Endothelial cell of umbilical vein (primary cell): Measurements from ENCODE around the gene FRMD5. TPM values are rescaled to one million over a fixed set of nuclear protein-coding genes. Genes with fewer than 3 reads are reported as not detected.

Experiments
- BruUV-seq: library from RNA; stranded (reverse); fragments of 400-500 nt; replicated peaks from 2 replicates; lab custom pipeline; 2021; lab: Mats Ljungman, UMichigan
- CTCF ChIA-PET: fragments of 300-600, 350-600 bp; sonication (Branson Sonifier 250); formaldehyde crosslinking; loops from one replicate; lab custom pipeline; 2021; ENCODE audit warnings: antibody characterized with exemption, inconsistent platforms; lab: Charles Lee
- POLR2A ChIA-PET: fragments of 300-600, 350-600 bp; sonication (Branson Sonifier 250); formaldehyde crosslinking; loops from one replicate; lab custom pipeline; 2021; ENCODE audit warnings: antibody characterized with exemption, inconsistent platforms; lab: Charles Lee
- DNase-seq: peaks from one replicate; pipeline ENCODE4 v3.0.0-alpha.2; 2011; ENCODE audit warnings: low read depth, low spot score
- FAIRE-seq: peaks from 2 replicates; lab custom pipeline; 2011; peaks lifted over from hg19 to GRCh38; lab: Jason Lieb, UNC
- H2AFZ ChIP-seq: 2 replicates; pipeline ENCODE4 v1.6.0; 2012; ENCODE audit warnings: low read depth, low read length, control low read depth, inconsistent platforms
- H3K27ac ChIP-seq: 2 replicates; pipeline ENCODE4 v1.5.1; 2011; ENCODE audit warnings: low read depth, mild to moderate bottlenecking, control low read depth, low read length, moderate library complexity; ENCODE audit not compliant: insufficient read depth
- H3K27me3 ChIP-seq, 2 experiments: 2 replicates each; pipeline versions ENCODE4 v1.6.0 to v1.6.1; 2011; ENCODE audit warnings: low read length in 2 of 2, mixed read lengths in 1 of 2; ENCODE audit not compliant: control insufficient read depth in 2 of 2, insufficient read depth in 2 of 2
- H3K36me3 ChIP-seq, 2 experiments: 2 replicates in 1 of 2; 3 replicates in 1 of 2; pipeline ENCODE4 v1.5.1; 2011; ENCODE audit warnings: low read length in 2 of 2, mild to moderate bottlenecking in 1 of 2, moderate library complexity in 1 of 2; ENCODE audit not compliant: control insufficient read depth in 2 of 2, insufficient read depth in 2 of 2; ENCODE audit errors: extremely low read depth in 1 of 2
- H3K4me1 ChIP-seq: 3 replicates; pipeline ENCODE4 v1.5.1; 2011; ENCODE audit warnings: mild to moderate bottlenecking, low read length; ENCODE audit not compliant: control insufficient read depth, insufficient read depth; ENCODE audit errors: extremely low read depth
- H3K4me2 ChIP-seq: 2 replicates; pipeline ENCODE4 v1.6.1; 2011; ENCODE audit warnings: low read length, control low read depth, mixed read lengths; ENCODE audit not compliant: insufficient read depth
- H3K4me3 ChIP-seq, 3 experiments: fragments of 200-600 bp in 1 of 3; sonication (generic), shearing (Covaris generic) in 1 of 3; replicated peaks in 1 of 3; 2 replicates each; pipeline ENCODE4 v1.5.1; 2011 to 2016; ENCODE audit warnings: control low read depth in 3 of 3, low read length in 3 of 3, mild to moderate bottlenecking in 2 of 3, inconsistent platforms in 1 of 3, low read depth in 1 of 3, moderate library complexity in 1 of 3; ENCODE audit not compliant: insufficient read depth in 1 of 3
- H3K79me2 ChIP-seq: 2 replicates; pipeline ENCODE4 v1.6.0; 2012; ENCODE audit warnings: low read length, inconsistent platforms; ENCODE audit not compliant: control insufficient read depth, insufficient read depth
- H3K9ac ChIP-seq: replicated peaks from 2 replicates; pipeline ENCODE3; 2011; ENCODE audit warnings: low read length, control low read depth; ENCODE audit not compliant: insufficient read depth; ENCODE audit errors: extremely low read depth
- H3K9me1 ChIP-seq: replicated peaks from 3 replicates; pipeline ENCODE4 v1.6.0; 2011; ENCODE audit warnings: mild to moderate bottlenecking, low read length; ENCODE audit not compliant: control insufficient read depth, insufficient read depth; ENCODE audit errors: extremely low read depth
- H3K9me3 ChIP-seq: replicated peaks from 2 replicates; pipeline ENCODE4 v1.5.1; 2012; ENCODE audit warnings: low read length, inconsistent platforms; ENCODE audit not compliant: control insufficient read depth, insufficient read depth
- H4K20me1 ChIP-seq: replicated peaks from 2 replicates; pipeline ENCODE3; 2011; ENCODE audit warnings: mild to moderate bottlenecking, low read length; ENCODE audit not compliant: control insufficient read depth, insufficient read depth; ENCODE audit errors: extremely low read depth
- CTCF ChIP-seq, 2 donors: IDR thresholded peaks; 1 replicate in 1 of 2; 2 replicates in 1 of 2; pipeline ENCODE4 v1.5.1; 2011; ENCODE audit warnings: low read length in 2 of 2, mild to moderate bottlenecking in 2 of 2, moderate library complexity in 2 of 2, control low read depth in 1 of 2, inconsistent platforms in 1 of 2, low read depth in 1 of 2; ENCODE audit not compliant: insufficient read depth in 1 of 2; ENCODE audit errors: extremely low read depth in 1 of 2
- EZH2 ChIP-seq: IDR thresholded peaks from 2 replicates; pipeline ENCODE4 v1.6.1; 2012; ENCODE audit warnings: borderline replicate concordance, low read depth, mild to moderate bottlenecking, moderate library complexity, low read length, inconsistent platforms; ENCODE audit not compliant: severe bottlenecking
- FOS ChIP-seq: IDR thresholded peaks from 2 replicates; pipeline ENCODE4 v1.6.1; 2011; ENCODE audit warnings: mild to moderate bottlenecking, low read length, moderate library complexity, borderline replicate concordance; ENCODE audit not compliant: insufficient read depth
- GATA2 ChIP-seq: IDR thresholded peaks from 2 replicates; pipeline ENCODE4 v1.7.0; 2011; ENCODE audit warnings: low read depth, mild to moderate bottlenecking, moderate library complexity, mixed read lengths, low read length; ENCODE audit not compliant: insufficient read length, insufficient read depth
- JUN ChIP-seq: IDR thresholded peaks from 2 replicates; pipeline ENCODE4 v1.6.1; 2011; ENCODE audit warnings: borderline replicate concordance, low read depth; ENCODE audit not compliant: insufficient read length, insufficient read depth
- MAX ChIP-seq: IDR thresholded peaks from 2 replicates; pipeline ENCODE4 v1.6.1; 2011; ENCODE audit not compliant: insufficient read depth, insufficient read length
- MYC ChIP-seq: IDR thresholded peaks from one replicate; pipeline ENCODE4 v1.6.1; 2011; ENCODE audit warnings: mild to moderate bottlenecking, low read depth, low read length
- POLR2A ChIP-seq: IDR thresholded peaks from 2 replicates; pipeline ENCODE4 v1.6.1; 2012; ENCODE audit warnings: low read depth, mild to moderate bottlenecking, control low read depth, low read length
- POLR2AphosphoS5 ChIP-seq: IDR thresholded peaks from 2 replicates; pipeline ENCODE4 v1.6.1; 2012; ENCODE audit warnings: low read depth, mild to moderate bottlenecking, control low read depth, low read length, moderate library complexity; ENCODE audit not compliant: insufficient read depth
- dilution Hi-C: fragments of 300-500 bp; cut with MboI; formaldehyde crosslinking; loops from one replicate; pipeline ENCODE4 v1.15.0; 2019; ENCODE audit warnings: low sequenced_read_pairs; ENCODE audit not compliant: extremely low pct_ligation_motif_present
- intact Hi-C: fragments of 100-400 bp; cut with micrococcal nuclease; formaldehyde crosslinking; loops from one replicate; pipeline ENCODE4 v1.10.0; 2022
- polyA plus RNA-seq, 4 experiments: library from polyadenylated mRNA; depleted of rRNA in 3 of 4; stranded (reverse) in 3 of 4; unstranded in 1 of 4; fragments of >200 nt; gene quantifications; 2 replicates each; pipeline versions ENCODE4 v1.2.1 to v1.2.3, GENCODE V29; 2011 to 2012; ENCODE audit warnings: missing spikeins in 1 of 4
- total RNA-seq: library from RNA; stranded (reverse); gene quantifications from 2 replicates; pipeline ENCODE4 v1.2.3, GENCODE V29; 2021

Gene FRMD5
- total and polyA plus RNA-seq, 2 donors (not counting 3 experiments of a cell fraction or from before 2014, with no cell fraction given), result 16.7 to 20.2 TPM

GRCh38 chr15:43931790-43932435 lies 263.2 kb downstream of the FRMD5 start:
- H3K4me2 ChIP-seq, result no peak overlapping the region
- H3K4me3 ChIP-seq, result no peak overlapping the region
- H3K9me3 ChIP-seq, result no peaks in the 10 kb centered on the region
- H3K4me1 ChIP-seq, result peaks cover 5% of the 10 kb centered on the region
- DNase-seq (no peak), FAIRE-seq (no peak)
- TF ChIP-seq MYC, result no peak
- no peak for TF ChIP-seq MAX
- no peak for TF ChIP-seq GATA2
- no peak for TF ChIP-seq EZH2
- no peak for TF ChIP-seq POLR2A
- TF ChIP-seq CTCF (IDR thresholded peaks at IDR 0.05; ENCODE audit: extremely low read depth in 1 of 2, insufficient read depth in 1 of 2, low read depth in 1 of 2, low read length in 2 of 2), result no peak
- no peak for TF ChIP-seq JUN
- TF ChIP-seq FOS, result no peak
- TF ChIP-seq POLR2AphosphoS5, result no peak
- no peaks in the 10 kb centered on the region for H3K9me1 ChIP-seq
- CTCF ChIA-PET, result interaction anchor here (0.9 to 2.3 kb wide), 3 partner anchors 10 to 312 kb away, joined by 3 to 8 read pairs (median 3); no protein-coding TSS in a partner anchor
- no peaks in the 10 kb centered on the region for H3K79me2 ChIP-seq
- H3K27me3 ChIP-seq, result no peaks in the 10 kb centered on the region
- no peak overlapping the region for H3K27ac ChIP-seq
- no peaks in the 10 kb centered on the region for H3K36me3 ChIP-seq
- POLR2A ChIA-PET, result interaction anchor here (0.7 kb wide), 1 partner anchor 25 kb away, joined by 3 read pairs; no protein-coding TSS in a partner anchor
- dilution Hi-C loops, result no loop called here
- no TSS peak for BruUV-seq
- intact Hi-C loops, result no loop called here
- H2AFZ ChIP-seq, result no peak overlapping the region
- H3K9ac ChIP-seq, result no peak overlapping the region
- no peaks in the 10 kb centered on the region for H4K20me1 ChIP-seq
